K562 (cell line): ENCODE measurements around the gene ZNF177. TPM values are rescaled to one million over a fixed set of nuclear protein-coding genes. Genes with fewer than 3 reads are reported as not detected.

Experiments used
- ATF7 ChIP-seq: fragments of 450-650 bp; IDR thresholded peaks from 2 replicates; pipeline ENCODE4 v1.7.1; 2014; ENCODE audit warnings: mild to moderate bottlenecking, moderate library complexity
- CEBPZ ChIP-seq: fragments of 150-350 bp; IDR thresholded peaks from 2 replicates; pipeline ENCODE4 v1.6.1; 2014; ENCODE audit warnings: low read depth, mild to moderate bottlenecking, low read length, borderline replicate concordance
- COPS2 ChIP-seq: fragments of 450-650 bp; conservative IDR thresholded peaks from 2 replicates; pipeline ENCODE4 v1.6.1; 2016; ENCODE audit warnings: mild to moderate bottlenecking, moderate library complexity
- DMBX1 ChIP-seq: fragments of 250-450 bp; sonication (Bioruptor Pico); IDR thresholded peaks from 2 replicates; pipeline ENCODE4 v1.8.0; 2022; ENCODE audit warnings: inconsistent platforms, mild to moderate bottlenecking, moderate library complexity, borderline replicate concordance
- FOSL1 ChIP-seq: fragments of 200-800 bp; sonication (Bioruptor generic); conservative IDR thresholded peaks from 2 replicates; pipeline ENCODE4 v1.6.1; 2016; ENCODE audit warnings: missing genetic modification characterization, missing compliant biosample characterization
- FOXK2 ChIP-seq, 2 experiments: fragments of 450-650 bp; IDR thresholded peaks in 1 of 2; conservative IDR thresholded peaks in 1 of 2; 2 replicates each; pipeline ENCODE4 v1.6.1; 2016; ENCODE audit warnings: low read depth in 2 of 2, mild to moderate bottlenecking in 1 of 2
- GTF3C2 ChIP-seq: IDR thresholded peaks from 3 replicates; pipeline ENCODE4 v1.6.1; 2011; ENCODE audit warnings: borderline replicate concordance, mild to moderate bottlenecking, moderate library complexity; ENCODE audit not compliant: insufficient read length; ENCODE audit errors: extremely low read depth
- MBD2 ChIP-seq: sonication (generic); IDR thresholded peaks from 2 replicates; pipeline ENCODE4 v1.6.1; 2016; ENCODE audit warnings: low read depth, borderline replicate concordance
- NR2C1 ChIP-seq, 2 experiments: fragments of 450-650 bp; IDR thresholded peaks; 2 replicates each; pipeline ENCODE4 v1.6.1; 2017; ENCODE audit warnings: mild to moderate bottlenecking in 2 of 2, antibody characterized with exemption in 1 of 2, inconsistent platforms in 1 of 2, missing compliant biosample characterization in 1 of 2, missing genetic modification characterization in 1 of 2
- SIN3A ChIP-seq, 2 experiments: fragments of 150-350 bp in 1 of 2; IDR thresholded peaks; 2 replicates each; pipeline ENCODE4 v1.6.1; 2011 to 2016; ENCODE audit warnings: borderline replicate concordance in 2 of 2, low read depth in 2 of 2, low read length in 2 of 2, mild to moderate bottlenecking in 2 of 2, moderate library complexity in 2 of 2; ENCODE audit not compliant: control insufficient read depth in 1 of 2
- STAT6 ChIP-seq: sonication (generic); formaldehyde crosslinking; IDR thresholded peaks from 2 replicates; pipeline ENCODE4 v1.8.1; 2023; ENCODE audit warnings: mild to moderate bottlenecking, missing genetic modification reagents
- THRB ChIP-seq: fragments of 450-650 bp; formaldehyde crosslinking; conservative IDR thresholded peaks from 2 replicates; pipeline ENCODE4 v1.4.0; 2022; ENCODE audit warnings: mild to moderate bottlenecking, missing genetic modification characterization
- ZBTB33 ChIP-seq: sonication (generic); formaldehyde crosslinking; IDR thresholded peaks from 2 replicates; pipeline ENCODE4 v1.8.1; 2023; ENCODE audit warnings: mild to moderate bottlenecking, missing genetic modification reagents
- polyA plus RNA-seq, 8 experiments: library from polyadenylated mRNA; depleted of rRNA in 4 of 8; stranded (reverse) in 5 of 8; unstranded in 3 of 8; fragments of >200 nt; fragmentation: Nextera tagmentation in 2 of 8; fragmentation: Illumina TruSeq in 1 of 8; extraction: Ambion mirVana in 2 of 8; extraction: Trizol in 1 of 8; gene quantifications; 2 replicates each; pipeline versions ENCODE4 v1.2.1 to v1.2.3, GENCODE V29; 2011 to 2014; ENCODE audit warnings: inconsistent platforms in 1 of 8, missing spikeins in 1 of 8
- total RNA-seq, 7 experiments: library from RNA; depleted of rRNA in 6 of 7; stranded (reverse); fragments of >200 nt in 6 of 7; fragmentation: Illumina TruSeq in 2 of 7; extraction: Trizol in 2 of 7; gene quantifications; 2 replicates each; pipeline versions ENCODE4 v1.2.1 to v1.2.3, GENCODE V29; 2011 to 2021; ENCODE audit warnings: low replicate concordance in 1 of 7

Gene ZNF177
- total and polyA plus RNA-seq, 9 of the 15 experiments (the other 6 are each of a cell fraction or from before 2014, with no cell fraction given) = 0.25 to 1.8 (median 1.1) TPM

- TF ChIP-seq SIN3A (IDR thresholded peaks at IDR 0.05; ENCODE audit: borderline replicate concordance in 2 of 2, control insufficient read depth in 1 of 2, low read depth in 2 of 2, low read length in 2 of 2) (0 out of 4 replicates have a peak, but pooled peaks of 1 of the 2 experiments have one; percentile 18), FOXK2 (conservative IDR thresholded peaks at IDR 0.05 in 1 of 2, IDR thresholded peaks at IDR 0.05 in 1 of 2; ENCODE audit: low read depth in 2 of 2) (0 out of 4 replicates have a peak, but pooled peaks of 1 of the 2 experiments have one; percentile 23), CEBPZ (no peak), NR2C1 (IDR thresholded peaks at IDR 0.05) (peak; percentile 96), NR2C1 (tag; IDR thresholded peaks at IDR 0.05) (peak; percentile 97), THRB (no peak), STAT6 (CRISPR knock-in tag) (no peak), COPS2 (no peak), ATF7 (0 out of 2 replicates have a peak, but pooled peaks have one; percentile 35), DMBX1 (CRISPR knock-in tag) (no peak), FOSL1 (tag) (no peak), MBD2 (no peak), GTF3C2 (no peak), ZBTB33 (CRISPR knock-in tag) (no peak)
These were observed 44.1 kb downstream of the ZNF177 start (continued) for GRCh38 chr19:9406798-9407352.
